H1 (cell line): ENCODE results near the gene CCNK.

Experiments
- CBX5 ChIP-seq: fragments of 300-800, 300-1000 bp; sonication (generic); IDR thresholded peaks from 2 replicates; pipeline ENCODE4 v1.7.1; 2016; ENCODE audit warnings: antibody characterized with exemption, low read length, low read depth
- JUND ChIP-seq: IDR thresholded peaks from 2 replicates; pipeline ENCODE4 v1.6.1; 2011; ENCODE audit warnings: mild to moderate bottlenecking, improper control_type of control experiment, low read length
- TF ChIP-seq, protein P1 (sequence below), 3 experiments: IDR thresholded peaks; 1 replicate in 2 of 3; 2 replicates in 1 of 3; pipeline versions ENCODE4 v1.5.1 to v1.6.1; 2011; ENCODE audit warnings: low read length in 3 of 3, mild to moderate bottlenecking in 3 of 3, inconsistent platforms in 2 of 3, low read depth in 1 of 3, moderate library complexity in 1 of 3; ENCODE audit not compliant: insufficient read depth in 1 of 3; ENCODE audit errors: control extremely low read depth in 1 of 3

DNA sequence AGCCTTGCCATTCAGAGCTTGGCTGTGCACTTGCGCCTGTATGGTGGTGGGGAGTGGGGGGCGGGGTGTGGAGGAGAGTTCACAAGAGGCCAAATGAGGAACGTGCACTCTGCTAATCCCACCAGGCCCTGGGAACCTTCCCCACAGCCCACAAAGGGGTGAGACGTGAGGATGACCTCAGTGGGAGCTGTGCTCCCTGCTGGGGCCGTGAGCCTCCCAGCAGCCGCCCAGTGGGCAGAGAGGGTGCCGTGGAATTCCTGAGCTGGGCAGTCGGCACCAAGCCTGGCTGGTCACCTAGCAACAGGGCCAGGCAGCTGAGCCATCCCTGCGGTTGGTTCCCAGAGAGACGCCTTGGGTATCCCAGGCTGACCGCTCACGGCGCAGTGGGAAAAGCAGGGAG is 53.7 kb downstream of the CCNK start:
- TF ChIP-seq CBX5: no peak
- no peak for TF ChIP-seq JUND
- TF ChIP-seq, protein P1, sequence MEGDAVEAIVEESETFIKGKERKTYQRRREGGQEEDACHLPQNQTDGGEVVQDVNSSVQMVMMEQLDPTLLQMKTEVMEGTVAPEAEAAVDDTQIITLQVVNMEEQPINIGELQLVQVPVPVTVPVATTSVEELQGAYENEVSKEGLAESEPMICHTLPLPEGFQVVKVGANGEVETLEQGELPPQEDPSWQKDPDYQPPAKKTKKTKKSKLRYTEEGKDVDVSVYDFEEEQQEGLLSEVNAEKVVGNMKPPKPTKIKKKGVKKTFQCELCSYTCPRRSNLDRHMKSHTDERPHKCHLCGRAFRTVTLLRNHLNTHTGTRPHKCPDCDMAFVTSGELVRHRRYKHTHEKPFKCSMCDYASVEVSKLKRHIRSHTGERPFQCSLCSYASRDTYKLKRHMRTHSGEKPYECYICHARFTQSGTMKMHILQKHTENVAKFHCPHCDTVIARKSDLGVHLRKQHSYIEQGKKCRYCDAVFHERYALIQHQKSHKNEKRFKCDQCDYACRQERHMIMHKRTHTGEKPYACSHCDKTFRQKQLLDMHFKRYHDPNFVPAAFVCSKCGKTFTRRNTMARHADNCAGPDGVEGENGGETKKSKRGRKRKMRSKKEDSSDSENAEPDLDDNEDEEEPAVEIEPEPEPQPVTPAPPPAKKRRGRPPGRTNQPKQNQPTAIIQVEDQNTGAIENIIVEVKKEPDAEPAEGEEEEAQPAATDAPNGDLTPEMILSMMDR (IDR thresholded peaks at IDR 0.05; ENCODE audit: control extremely low read depth in 1 of 3, insufficient read depth in 1 of 3, low read depth in 1 of 3, low read length in 3 of 3): no peak
